ENCODE data around the gene HRK. TPM values are rescaled to one million over a fixed set of nuclear protein-coding genes. Genes with fewer than 3 reads are reported as not detected.

The HRK gene
- total and polyA plus RNA-seq, 9 of the 15 experiments (the other 6 are each of a cell fraction or from before 2014, with no cell fraction given), result 0.01 to 0.05 (median 0.04) TPM; not detected in 6

DNA sequence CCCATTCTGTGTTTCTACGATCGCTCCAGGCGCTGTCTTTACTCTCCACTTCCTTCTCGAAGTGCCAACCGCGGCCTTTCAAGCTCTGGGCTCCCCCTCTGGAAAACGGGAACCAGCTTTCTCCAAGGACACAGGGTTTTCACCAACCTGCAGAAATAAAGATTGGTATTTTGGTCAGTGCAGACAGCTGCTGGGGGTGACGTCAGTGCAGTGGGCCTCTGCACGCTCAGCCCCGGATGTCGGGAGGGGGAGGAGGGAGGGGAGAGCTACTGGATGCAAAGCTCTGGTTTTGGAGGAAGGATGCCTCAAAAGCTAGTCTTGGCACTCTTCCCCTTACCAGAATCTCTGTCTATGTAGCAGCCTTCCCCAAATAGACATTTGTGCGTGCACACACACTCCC, 19.9 kb downstream of the HRK start (continued):
- peak; percentile 60 for TF ChIP-seq JUND (IDR thresholded peaks at IDR 0.05; ENCODE audit: borderline replicate concordance, low read depth, low read length)
- no peak; the same call in 2 of the 3 replicates for TF ChIP-seq JUND (tag; IDR thresholded peaks at IDR 0.05; ENCODE audit: borderline replicate concordance, low read depth, low read length)
- no peak for TF ChIP-seq HIVEP1 (CRISPR knock-in tag; IDR thresholded peaks at IDR 0.05)
- no peak for TF ChIP-seq KLF6 (CRISPR knock-in tag; IDR thresholded peaks at IDR 0.05; ENCODE audit: borderline replicate concordance)
- TF ChIP-seq PHB2 (IDR thresholded peaks at IDR 0.05; ENCODE audit: low read depth), result no peak
- TF ChIP-seq, protein P1, sequence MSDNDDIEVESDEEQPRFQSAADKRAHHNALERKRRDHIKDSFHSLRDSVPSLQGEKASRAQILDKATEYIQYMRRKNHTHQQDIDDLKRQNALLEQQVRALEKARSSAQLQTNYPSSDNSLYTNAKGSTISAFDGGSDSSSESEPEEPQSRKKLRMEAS (CRISPR knock-in tag; IDR thresholded peaks at IDR 0.05), result no peak
- TF ChIP-seq RUNX1 (IDR thresholded peaks at IDR 0.05; ENCODE audit: low read depth), result no peak
- no peak for TF ChIP-seq ZSCAN32 (CRISPR knock-in tag; IDR thresholded peaks at IDR 0.05)
- TF ChIP-seq, protein P2, sequence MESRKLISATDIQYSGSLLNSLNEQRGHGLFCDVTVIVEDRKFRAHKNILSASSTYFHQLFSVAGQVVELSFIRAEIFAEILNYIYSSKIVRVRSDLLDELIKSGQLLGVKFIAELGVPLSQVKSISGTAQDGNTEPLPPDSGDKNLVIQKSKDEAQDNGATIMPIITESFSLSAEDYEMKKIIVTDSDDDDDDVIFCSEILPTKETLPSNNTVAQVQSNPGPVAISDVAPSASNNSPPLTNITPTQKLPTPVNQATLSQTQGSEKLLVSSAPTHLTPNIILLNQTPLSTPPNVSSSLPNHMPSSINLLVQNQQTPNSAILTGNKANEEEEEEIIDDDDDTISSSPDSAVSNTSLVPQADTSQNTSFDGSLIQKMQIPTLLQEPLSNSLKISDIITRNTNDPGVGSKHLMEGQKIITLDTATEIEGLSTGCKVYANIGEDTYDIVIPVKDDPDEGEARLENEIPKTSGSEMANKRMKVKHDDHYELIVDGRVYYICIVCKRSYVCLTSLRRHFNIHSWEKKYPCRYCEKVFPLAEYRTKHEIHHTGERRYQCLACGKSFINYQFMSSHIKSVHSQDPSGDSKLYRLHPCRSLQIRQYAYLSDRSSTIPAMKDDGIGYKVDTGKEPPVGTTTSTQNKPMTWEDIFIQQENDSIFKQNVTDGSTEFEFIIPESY (CRISPR knock-in tag; IDR thresholded peaks at IDR 0.05), result no peak
- no peak for TF ChIP-seq KLF1 (tag; IDR thresholded peaks at IDR 0.05)
- TF ChIP-seq, protein P3, sequence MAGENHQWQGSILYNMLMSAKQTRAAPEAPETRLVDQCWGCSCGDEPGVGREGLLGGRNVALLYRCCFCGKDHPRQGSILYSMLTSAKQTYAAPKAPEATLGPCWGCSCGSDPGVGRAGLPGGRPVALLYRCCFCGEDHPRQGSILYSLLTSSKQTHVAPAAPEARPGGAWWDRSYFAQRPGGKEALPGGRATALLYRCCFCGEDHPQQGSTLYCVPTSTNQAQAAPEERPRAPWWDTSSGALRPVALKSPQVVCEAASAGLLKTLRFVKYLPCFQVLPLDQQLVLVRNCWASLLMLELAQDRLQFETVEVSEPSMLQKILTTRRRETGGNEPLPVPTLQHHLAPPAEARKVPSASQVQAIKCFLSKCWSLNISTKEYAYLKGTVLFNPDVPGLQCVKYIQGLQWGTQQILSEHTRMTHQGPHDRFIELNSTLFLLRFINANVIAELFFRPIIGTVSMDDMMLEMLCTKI (IDR thresholded peaks at IDR 0.05; ENCODE audit: partially characterized antibody), result no peak
- TF ChIP-seq, protein P4, sequence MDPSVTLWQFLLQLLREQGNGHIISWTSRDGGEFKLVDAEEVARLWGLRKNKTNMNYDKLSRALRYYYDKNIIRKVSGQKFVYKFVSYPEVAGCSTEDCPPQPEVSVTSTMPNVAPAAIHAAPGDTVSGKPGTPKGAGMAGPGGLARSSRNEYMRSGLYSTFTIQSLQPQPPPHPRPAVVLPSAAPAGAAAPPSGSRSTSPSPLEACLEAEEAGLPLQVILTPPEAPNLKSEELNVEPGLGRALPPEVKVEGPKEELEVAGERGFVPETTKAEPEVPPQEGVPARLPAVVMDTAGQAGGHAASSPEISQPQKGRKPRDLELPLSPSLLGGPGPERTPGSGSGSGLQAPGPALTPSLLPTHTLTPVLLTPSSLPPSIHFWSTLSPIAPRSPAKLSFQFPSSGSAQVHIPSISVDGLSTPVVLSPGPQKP (CRISPR knock-in tag; IDR thresholded peaks at IDR 0.05), result no peak
- TF ChIP-seq CCNT2 (IDR thresholded peaks at IDR 0.05; ENCODE audit: borderline replicate concordance, extremely low read depth, insufficient read length, low read depth, low read length), result no peak
- no peak for TF ChIP-seq ZNF507 (tag; conservative IDR thresholded peaks at IDR 0.05)
- TF ChIP-seq CREM (IDR thresholded peaks at IDR 0.05; ENCODE audit: low read depth), result peak; percentile 72
- TF ChIP-seq ZNF75A (CRISPR knock-in tag; IDR thresholded peaks at IDR 0.05), result no peak
- TF ChIP-seq, protein P5, sequence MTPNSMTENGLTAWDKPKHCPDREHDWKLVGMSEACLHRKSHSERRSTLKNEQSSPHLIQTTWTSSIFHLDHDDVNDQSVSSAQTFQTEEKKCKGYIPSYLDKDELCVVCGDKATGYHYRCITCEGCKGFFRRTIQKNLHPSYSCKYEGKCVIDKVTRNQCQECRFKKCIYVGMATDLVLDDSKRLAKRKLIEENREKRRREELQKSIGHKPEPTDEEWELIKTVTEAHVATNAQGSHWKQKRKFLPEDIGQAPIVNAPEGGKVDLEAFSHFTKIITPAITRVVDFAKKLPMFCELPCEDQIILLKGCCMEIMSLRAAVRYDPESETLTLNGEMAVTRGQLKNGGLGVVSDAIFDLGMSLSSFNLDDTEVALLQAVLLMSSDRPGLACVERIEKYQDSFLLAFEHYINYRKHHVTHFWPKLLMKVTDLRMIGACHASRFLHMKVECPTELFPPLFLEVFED (CRISPR knock-in tag; conservative IDR thresholded peaks at IDR 0.05), result no peak
- TF ChIP-seq TAF7 (tag; IDR thresholded peaks at IDR 0.05), result no peak
